ENCODE results near the gene SEMA4B.

DNA sequence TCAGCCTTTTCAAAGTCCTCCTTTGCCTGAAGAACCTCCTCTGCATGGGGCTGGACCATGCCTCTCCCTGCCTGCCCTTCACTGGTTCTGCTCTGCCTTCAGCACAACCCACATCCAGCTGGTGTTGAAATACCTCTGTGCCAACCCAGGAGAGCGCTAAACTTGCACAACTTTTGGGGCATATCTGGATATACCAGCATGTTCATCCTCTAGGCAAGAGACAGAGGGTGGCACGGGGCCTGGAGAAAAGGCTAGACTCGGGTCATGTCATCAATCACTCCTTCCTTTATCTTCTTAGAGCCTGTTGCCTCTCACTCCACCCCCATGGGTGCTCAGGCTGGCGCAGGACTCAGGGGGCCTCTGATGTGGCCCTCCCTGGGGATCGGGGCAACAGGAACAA is 4.8 kb downstream of the SEMA4B start:
- TF ChIP-seq FOXA1 (IDR thresholded peaks at IDR 0.05) (no peak), SUZ12 (IDR thresholded peaks at IDR 0.05) (no peak), LEF1 (IDR thresholded peaks at IDR 0.05; ENCODE audit: borderline replicate concordance) (no peak), CTBP1 (IDR thresholded peaks at IDR 0.05; ENCODE audit: borderline replicate concordance) (no peak), ELF4 (IDR thresholded peaks at IDR 0.05) (no peak), HDGF (IDR thresholded peaks at IDR 0.05; ENCODE audit: borderline replicate concordance) (no peak), NFRKB (IDR thresholded peaks at IDR 0.05) (no peak), ARNT (IDR thresholded peaks at IDR 0.05) (no peak), SP1 (IDR thresholded peaks at IDR 0.05) (no peak)
